HPDE6-E6E7 (cell line): ENCODE measurements around the gene GAB3.

Experiments used
- DNase-seq: peaks from one replicate; pipeline ENCODE4 v3.0.0; 2011; ENCODE audit warnings: missing footprints; ENCODE audit errors: extremely low spot score

The GAB3 gene

GRCh38 chrX:154751203-154751668 lies 359 bp upstream of the GAB3 start:
- no peak for DNase-seq

DNA sequence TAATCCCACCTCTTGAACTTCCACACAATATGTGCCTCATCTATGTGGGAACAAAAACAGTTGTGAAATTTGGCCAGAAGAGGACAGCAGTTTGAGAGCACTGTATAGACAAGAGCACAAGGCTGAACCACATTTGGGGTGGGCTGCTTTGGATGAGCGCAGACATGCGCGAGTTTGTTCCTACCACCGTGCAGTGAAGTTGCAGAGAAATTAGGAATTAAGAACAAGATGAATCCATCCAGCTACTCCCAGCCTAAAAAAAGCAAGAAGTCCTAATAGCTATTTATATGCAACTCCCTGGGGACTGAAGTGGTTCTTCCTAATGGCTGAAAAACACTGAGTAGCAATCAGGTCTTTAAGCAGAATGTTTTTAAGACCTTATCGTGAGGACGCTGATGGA lies 1.0 kb downstream of the GAB3 start:
- no peak for DNase-seq

DNA sequence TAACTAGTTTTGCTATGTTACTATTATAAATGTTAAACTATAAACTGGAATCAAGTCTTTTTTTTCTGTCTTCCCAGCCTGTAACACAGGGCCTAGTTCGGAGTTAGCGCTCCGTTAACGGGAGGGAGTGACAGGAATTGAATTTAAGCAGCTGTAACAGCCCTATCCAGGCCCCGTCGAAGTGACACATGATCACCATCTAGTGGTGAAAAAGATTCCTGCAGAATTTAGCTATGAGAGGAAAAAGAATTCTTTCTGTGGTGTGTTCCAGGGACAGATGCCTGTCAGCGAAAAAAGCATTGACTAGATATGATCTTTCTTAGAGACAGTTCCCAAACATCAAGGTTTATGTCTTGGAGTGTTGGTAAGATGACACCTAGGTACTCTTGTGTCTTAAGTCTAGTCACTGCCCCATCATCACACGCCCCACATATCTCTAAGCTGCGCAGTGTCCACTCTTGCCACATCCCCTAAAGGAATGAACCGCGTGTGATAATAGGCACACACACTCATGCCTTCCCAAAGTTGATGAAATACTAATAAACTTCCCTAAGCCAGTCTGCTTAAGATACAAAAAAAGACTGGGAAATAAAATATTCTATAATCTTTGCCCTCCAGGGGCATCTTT lies 2.1 kb downstream of the GAB3 start:
- no peak for DNase-seq

GRCh38 chrX:154742613-154743012 lies 8.3 kb downstream of the GAB3 start:
- DNase-seq = no peak

GRCh38 chrX:154739952-154740465 lies 10.9 kb downstream of the GAB3 start:
- no peak for DNase-seq

DNA sequence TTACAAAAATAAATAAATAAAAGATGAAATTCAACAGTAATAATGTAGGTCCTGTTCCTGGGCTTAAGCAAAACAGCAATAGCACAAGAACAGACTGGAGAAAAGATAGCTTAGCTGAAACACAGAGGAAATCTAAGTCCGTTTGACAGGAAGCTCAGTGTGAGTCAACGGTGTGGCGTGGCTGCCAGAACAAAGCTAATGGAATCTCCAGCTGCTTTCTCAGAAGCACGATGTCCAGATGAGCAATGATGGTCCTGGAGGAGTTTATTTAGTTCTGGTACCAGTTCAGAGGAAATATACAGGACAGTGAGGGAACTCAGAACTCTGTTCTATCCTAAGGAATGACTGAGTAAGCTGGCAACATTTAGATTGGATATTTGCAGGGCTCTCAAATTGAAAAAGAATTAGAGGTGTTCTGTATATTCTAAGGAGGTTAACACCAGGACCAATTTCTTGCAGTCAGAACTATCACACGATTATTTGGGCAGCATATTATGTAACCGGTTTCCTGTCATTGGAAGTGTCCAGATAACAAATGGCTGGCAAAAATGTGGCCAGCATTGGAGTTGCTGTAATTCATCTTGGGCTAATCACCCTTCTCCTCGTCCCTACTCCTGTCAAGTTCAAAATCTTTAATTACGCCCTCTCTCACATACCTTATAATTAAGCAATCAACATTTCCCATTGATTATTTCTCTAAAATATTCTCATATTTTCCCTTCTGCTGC lies 12.7 kb downstream of the GAB3 start:
- no peak for DNase-seq

DNA sequence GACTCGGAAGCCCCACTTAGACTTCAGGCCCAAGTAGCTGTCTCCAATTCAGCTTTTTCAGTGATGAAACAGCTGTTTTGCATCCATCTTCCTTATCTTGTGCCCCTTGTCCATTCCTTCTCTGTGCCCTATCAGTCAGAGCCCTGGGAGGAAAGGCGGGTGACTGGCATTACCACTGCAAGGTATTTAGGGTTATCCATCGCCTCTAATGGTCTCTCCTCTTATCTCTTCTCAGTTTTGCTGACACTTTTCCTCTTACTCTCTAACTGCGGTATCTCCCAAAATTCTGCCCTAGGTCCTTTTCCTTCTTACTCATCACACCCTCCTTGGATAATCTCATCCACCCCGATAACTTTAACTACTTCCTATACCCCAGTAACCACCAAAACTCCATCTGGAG lies 13.7 kb downstream of the GAB3 start:
- DNase-seq = no peak

- DNase-seq = no peak
Observed at GRCh38 chrX:154735695-154736393, 15.0 kb downstream of the GAB3 start.

GRCh38 chrX:154734061-154734781 lies 16.7 kb downstream of the GAB3 start:
- no peak for DNase-seq

GRCh38 chrX:154733066-154733425 lies 17.8 kb downstream of the GAB3 start:
- no peak for DNase-seq

DNA sequence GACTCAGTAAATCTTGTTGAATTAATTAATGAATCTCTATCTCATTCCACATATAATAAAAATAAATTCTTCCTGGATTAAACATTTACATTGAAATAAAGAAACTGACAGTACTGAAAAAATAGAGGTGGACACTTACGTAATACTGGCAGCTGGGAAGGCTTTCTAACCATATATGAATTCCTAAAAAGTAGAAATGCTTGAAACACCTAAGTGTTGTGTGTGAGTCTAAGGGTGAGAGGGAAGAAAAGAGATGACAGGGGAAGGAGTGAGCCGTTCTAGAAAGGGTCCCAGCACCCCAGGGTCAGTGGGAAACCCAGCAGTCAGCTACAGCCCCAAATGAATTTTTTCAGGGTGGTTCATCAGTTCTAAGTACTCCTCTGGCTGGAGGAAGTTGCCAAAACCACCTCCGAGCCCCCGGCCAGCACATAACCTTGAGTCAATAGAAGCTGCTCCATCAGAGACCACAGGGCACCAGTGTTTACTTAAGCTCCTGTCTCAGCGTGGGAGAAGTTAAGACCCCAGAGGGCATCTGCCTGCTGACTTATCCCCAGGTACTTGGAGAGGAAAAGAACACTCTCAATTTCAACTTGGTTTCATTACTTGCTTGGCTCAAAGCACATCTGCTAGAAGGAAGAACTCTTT lies 18.3 kb downstream of the GAB3 start:
- DNase-seq = no peak

GRCh38 chrX:154731881-154732280 lies 19.0 kb downstream of the GAB3 start:
- no peak for DNase-seq

DNA sequence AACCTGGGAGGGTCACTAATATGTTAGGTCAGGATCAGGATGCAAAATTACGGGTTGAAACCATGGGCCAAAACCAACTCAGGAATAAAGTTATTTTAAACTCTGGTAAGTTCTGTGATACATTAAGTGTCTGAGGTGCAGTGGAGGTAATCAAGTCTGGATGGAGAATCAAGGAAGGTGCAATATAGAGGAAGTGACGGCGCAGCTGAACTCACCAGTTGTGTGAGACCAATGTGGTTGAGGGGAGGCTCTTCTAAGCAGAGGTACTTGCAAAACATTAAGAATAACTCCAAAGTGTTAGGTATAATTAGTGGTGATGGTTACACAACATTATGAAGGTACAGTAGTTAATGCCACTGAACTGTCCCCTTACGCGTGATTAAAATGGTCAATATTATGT lies 19.7 kb downstream of the GAB3 start:
- DNase-seq = no peak

- DNase-seq = no peak
Observed at GRCh38 chrX:154730253-154730891, 20.5 kb downstream of the GAB3 start.

- no peak for DNase-seq
Observed at GRCh38 chrX:154729439-154729838, 21.4 kb downstream of the GAB3 start.

DNA sequence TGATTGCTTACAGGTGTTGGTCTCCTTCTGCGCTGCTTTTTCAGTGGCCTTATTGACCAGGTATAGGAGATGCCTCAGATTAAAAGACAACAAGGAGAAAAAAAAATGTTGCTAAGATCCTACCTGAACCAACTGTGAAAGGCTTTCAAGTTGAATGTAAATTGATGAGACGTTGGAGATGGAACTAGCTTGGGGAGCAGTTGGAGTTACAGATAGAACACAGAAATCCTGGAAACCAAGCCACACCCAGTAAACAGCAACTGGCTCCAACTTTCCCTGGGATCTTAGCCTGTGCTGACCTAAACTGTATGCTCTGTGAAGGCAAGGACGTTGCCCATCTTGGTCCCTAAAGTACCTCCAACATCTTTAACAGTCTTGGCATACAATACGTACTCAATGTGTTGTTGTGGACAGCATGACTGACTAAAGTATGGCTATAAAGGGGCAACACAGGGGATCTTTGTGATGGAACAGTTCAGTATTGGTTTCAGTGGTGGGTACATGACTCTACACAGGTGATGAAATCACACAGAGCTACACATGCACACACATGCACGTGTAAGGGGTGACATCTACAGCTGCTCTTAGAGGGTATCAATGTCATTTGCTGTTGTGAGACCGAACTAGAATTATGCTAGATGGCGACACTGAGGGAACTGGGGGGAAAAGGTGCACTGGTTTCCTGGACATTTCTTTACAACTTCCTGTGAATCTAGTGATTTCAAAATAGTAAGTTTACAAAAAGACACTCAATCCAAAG lies 22.3 kb downstream of the GAB3 start:
- DNase-seq = no peak

DNA sequence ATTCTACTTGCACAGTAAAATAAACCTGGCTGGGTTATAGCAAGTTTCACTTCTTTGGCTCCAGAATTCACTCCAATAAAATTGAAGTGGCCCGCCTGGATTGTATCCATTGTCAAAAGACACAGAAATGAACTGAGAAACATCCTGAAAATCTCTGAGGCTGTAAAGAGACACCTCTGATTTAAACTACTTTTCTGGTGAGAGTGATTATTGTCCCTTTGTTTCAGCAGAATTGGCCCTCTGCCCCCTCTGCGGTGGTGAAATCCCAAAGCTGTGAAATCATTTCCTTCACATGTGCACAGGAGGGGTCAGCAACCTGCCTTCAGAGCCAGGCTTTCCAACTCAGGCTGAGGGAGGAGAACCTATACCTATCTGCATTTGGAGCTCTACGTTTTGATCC lies 23.0 kb downstream of the GAB3 start:
- DNase-seq = no peak

- DNase-seq = no peak
Observed at GRCh38 chrX:154727418-154727817, 23.5 kb downstream of the GAB3 start.

DNA sequence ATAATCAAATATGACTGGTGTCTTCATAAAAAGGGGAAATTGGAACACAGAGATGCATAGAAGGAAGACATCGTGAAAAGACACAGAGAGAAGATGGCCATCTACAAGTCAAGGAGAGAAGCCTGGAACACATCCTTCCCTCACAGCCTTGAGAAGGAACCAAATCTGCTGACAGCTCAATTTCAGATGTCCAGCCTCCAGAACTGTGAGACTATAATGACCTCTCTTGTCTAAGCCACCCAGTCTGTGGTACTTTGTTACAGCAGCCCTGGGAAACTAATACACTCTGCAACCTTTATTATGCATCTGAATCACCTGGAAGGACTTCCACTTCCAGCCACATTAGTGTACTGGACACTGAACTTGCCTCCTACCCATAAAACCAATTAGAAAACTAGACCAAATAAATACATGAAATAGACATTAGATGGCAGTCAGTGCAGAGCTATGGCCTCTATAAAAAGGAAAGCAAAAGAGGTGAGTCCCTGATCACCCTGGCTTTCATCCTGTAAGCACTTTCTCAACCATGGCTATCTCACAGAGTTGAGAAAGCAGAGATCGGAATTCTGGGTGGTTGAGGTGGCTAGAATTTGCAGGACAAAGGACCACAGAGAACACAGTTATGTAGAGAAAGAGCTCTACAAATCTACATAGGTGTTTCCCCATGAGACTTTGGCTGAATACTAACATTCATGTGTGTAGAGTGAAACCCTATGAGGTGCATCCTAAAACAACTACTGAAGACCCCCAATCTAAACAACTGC lies 25.7 kb downstream of the GAB3 start:
- DNase-seq = no peak

DNA sequence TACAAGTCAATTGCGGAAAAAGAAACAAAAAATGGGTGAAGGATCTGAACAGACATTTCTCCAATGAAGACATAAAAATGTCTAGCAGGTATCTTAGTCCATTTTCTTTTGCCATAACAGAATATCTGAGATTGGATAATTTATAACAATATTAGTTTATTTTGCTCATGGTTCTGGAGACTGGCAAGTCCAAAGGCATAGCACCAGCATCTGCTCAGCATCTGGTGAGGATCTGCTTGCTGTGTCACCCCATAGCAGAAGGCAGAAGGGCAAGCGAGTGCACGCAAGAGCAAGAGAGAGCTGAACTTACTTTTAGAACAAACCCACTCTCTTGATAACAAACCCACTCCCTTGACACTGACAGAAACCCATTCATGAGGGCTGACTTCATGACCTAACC lies 29.7 kb downstream of the GAB3 start:
- no peak for DNase-seq
